Measurements from ENCODE around the gene CDH13.

DNA sequence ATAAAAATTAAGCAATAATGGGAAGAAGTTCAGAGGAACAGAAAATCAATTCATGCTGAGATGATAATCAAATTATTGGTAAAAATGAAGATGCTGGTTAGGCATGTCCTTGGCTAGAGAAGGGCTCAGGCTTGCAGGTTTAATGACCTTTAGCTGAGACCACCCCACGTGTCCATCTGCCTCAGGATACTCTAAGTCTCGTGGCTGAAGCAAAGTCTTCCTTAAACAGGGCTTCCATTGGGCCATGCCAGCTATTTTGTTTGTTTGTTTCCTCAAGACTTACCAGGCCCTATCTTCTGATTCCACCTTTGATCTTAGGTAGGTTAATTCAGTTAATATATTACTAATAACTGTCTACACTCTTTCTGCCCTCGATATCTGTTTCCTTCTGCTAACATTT is 366.0 kb downstream of the CDH13 start:
- TF ChIP-seq, protein P1, sequence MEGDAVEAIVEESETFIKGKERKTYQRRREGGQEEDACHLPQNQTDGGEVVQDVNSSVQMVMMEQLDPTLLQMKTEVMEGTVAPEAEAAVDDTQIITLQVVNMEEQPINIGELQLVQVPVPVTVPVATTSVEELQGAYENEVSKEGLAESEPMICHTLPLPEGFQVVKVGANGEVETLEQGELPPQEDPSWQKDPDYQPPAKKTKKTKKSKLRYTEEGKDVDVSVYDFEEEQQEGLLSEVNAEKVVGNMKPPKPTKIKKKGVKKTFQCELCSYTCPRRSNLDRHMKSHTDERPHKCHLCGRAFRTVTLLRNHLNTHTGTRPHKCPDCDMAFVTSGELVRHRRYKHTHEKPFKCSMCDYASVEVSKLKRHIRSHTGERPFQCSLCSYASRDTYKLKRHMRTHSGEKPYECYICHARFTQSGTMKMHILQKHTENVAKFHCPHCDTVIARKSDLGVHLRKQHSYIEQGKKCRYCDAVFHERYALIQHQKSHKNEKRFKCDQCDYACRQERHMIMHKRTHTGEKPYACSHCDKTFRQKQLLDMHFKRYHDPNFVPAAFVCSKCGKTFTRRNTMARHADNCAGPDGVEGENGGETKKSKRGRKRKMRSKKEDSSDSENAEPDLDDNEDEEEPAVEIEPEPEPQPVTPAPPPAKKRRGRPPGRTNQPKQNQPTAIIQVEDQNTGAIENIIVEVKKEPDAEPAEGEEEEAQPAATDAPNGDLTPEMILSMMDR (IDR thresholded peaks at IDR 0.05; ENCODE audit: low read depth, low read length) = no peak
- TF ChIP-seq EZH2phosphoT487 (IDR thresholded peaks at IDR 0.05; ENCODE audit: low read depth) = no peak

Measured in OCI-LY3 (cell line).